Lung (tissue), 12 donors: ENCODE results near the gene FGF14. TPM values are rescaled to one million over a fixed set of nuclear protein-coding genes. Genes with fewer than 3 reads are reported as not detected.

Experiments
- ATAC-seq: fragments of 200-7000 bp; cut with Tn5 transposase; one replicate; pipeline ENCODE4 v1.9.1; 2020; ENCODE audit warnings: moderate number of reproducible peaks; ENCODE audit not compliant: insufficient read depth, low FRiP score
- DNase-seq, 3 donors: peaks; one replicate each; pipeline ENCODE4 v3.0.0-alpha.2; 2013 to 2017
- H3K27ac ChIP-seq, 2 donors: one replicate each; pipeline ENCODE4 v1.5.1; 2013; ENCODE audit warnings: mild to moderate bottlenecking in 2 of 2, moderate library complexity in 2 of 2, control low read depth in 1 of 2, inconsistent platforms in 1 of 2, low read depth in 1 of 2, low read length in 1 of 2
- H3K27me3 ChIP-seq, 3 donors: one replicate each; pipeline ENCODE4 v1.5.1; 2013; ENCODE audit warnings: low read length in 2 of 3; ENCODE audit not compliant: control insufficient read depth in 3 of 3, insufficient read depth in 3 of 3
- H3K36me3 ChIP-seq, 4 donors: one replicate each; pipeline ENCODE4 v1.5.1; 2013; ENCODE audit warnings: low read length in 4 of 4, mild to moderate bottlenecking in 1 of 4, moderate library complexity in 1 of 4; ENCODE audit not compliant: control insufficient read depth in 4 of 4, insufficient read depth in 4 of 4
- H3K4me1 ChIP-seq, 5 donors: one replicate each; pipeline ENCODE4 v1.5.1; 2013; ENCODE audit warnings: low read length in 5 of 5, mild to moderate bottlenecking in 2 of 5, moderate library complexity in 1 of 5; ENCODE audit not compliant: control insufficient read depth in 5 of 5, insufficient read depth in 5 of 5
- H3K4me3 ChIP-seq: one replicate; pipeline ENCODE4 v1.5.1; 2013; ENCODE audit warnings: mild to moderate bottlenecking, control low read depth, moderate library complexity
- H3K9ac ChIP-seq, 2 donors: one replicate each; pipeline ENCODE4 v1.5.1; 2013; ENCODE audit warnings: low read length in 2 of 2, control low read depth in 1 of 2; ENCODE audit not compliant: insufficient read depth in 1 of 2
- H3K9me3 ChIP-seq, 4 donors: one replicate each; pipeline ENCODE4 v1.5.1; 2013; ENCODE audit warnings: low read length in 3 of 4, mild to moderate bottlenecking in 1 of 4, moderate library complexity in 1 of 4; ENCODE audit not compliant: control insufficient read depth in 4 of 4, insufficient read depth in 3 of 4
- WGBS, 2 donors: extraction: QIAGEN DNeasy Blood & Tissue Kit; methylation state at CpG; one replicate each; pipeline ENCODE4 v1.1.7; 2013; 5-methylcytosine and 5-hydroxymethylcytosine counted together
- polyA plus RNA-seq, 2 donors: library from polyadenylated mRNA; stranded (reverse); fragments of 200-250 nt; gene quantifications; one replicate each; pipeline ENCODE4 v1.2.1, GENCODE V29; 2013
- total RNA-seq, 2 donors: library from RNA; depleted of rRNA in 1 of 2; stranded (reverse); fragments of >200 nt in 1 of 2; gene quantifications; one replicate each; pipeline ENCODE4 v1.2.1, GENCODE V29; 2014 to 2021
- TF ChIP-seq, protein P1 (sequence below): IDR thresholded peaks from 2 replicates; pipeline ENCODE4 v1.5.1; 2012; ENCODE audit warnings: mild to moderate bottlenecking; ENCODE audit errors: control extremely low read depth, extremely low read depth
- donor health status: control.
- donor health status: control.
- donor health status: Bipolar disorder and iron deficiency.
- donor health status: healthy.
- donor health status: DM: yes; HTN: yes; CAD: no.

Gene FGF14
- total and polyA plus RNA-seq, 4 donors: 0.59 to 12.9 (median 2.3) TPM

DNA sequence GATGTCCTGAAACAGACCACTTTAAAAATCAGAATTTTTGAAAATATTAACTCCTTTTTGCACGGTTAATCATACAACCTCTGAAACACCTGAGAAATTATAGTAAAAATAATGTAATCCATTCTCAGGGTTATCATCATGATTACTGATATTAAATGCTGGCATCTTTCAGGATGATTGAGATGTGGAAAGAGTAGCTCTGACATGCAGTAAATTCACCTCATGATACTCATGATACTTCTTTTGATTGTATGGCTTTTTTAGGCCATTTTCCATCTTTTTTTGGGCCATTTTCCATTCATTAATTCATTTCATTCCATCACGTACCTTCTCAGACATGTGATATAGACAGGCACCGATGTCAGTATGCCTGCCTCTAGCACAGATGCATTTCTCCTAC lies 85.1 kb downstream of the FGF14 start:
- ATAC-seq: no peak
- TF ChIP-seq, protein P1, sequence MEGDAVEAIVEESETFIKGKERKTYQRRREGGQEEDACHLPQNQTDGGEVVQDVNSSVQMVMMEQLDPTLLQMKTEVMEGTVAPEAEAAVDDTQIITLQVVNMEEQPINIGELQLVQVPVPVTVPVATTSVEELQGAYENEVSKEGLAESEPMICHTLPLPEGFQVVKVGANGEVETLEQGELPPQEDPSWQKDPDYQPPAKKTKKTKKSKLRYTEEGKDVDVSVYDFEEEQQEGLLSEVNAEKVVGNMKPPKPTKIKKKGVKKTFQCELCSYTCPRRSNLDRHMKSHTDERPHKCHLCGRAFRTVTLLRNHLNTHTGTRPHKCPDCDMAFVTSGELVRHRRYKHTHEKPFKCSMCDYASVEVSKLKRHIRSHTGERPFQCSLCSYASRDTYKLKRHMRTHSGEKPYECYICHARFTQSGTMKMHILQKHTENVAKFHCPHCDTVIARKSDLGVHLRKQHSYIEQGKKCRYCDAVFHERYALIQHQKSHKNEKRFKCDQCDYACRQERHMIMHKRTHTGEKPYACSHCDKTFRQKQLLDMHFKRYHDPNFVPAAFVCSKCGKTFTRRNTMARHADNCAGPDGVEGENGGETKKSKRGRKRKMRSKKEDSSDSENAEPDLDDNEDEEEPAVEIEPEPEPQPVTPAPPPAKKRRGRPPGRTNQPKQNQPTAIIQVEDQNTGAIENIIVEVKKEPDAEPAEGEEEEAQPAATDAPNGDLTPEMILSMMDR: no peak
- 93 to 97% methylated on average over 3 of the region's 3 CpGs for WGBS, 2 donors
- Histone ChIP-seq H3K27me3 (no peaks in the 10 kb centered on the region), H3K4me3 (no peak overlapping the region), H3K27ac (no peak overlapping the region), H3K36me3 (no peaks in the 10 kb centered on the region), H3K4me1 (peaks cover 0 to 6% (median 3%) of the 10 kb centered on the region in 5 donors), H3K9me3 (peaks cover 0 to 2% (median 0%) of the 10 kb centered on the region in 4 donors), H3K9ac (no peak overlapping the region)
- DNase-seq: no peak

GRCh38 chr13:102312841-102313240 lies 89.0 kb downstream of the FGF14 start:
- ATAC-seq: no peak
- TF ChIP-seq, protein P1: no peak
- 86 to 91% methylated on average over 4 of the region's 4 CpGs for WGBS, 2 donors

DNA sequence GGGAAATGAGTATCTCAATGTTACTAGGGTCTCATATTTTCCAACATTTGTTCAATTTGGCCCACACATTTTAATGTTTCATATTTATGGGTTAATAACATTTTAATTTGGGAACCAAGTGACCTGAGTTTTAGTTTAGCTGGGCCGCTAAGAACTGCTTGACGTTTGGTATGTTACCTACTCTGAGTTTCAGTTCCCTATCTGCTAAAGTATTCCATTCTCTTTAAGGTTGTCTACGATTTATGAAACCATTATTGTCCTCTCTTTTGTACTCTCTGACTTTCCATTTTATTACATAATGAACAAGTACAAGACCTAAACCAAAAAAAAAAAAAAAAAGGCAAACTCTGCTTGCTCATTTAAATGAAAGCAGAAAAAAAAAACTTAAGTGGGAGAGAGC lies 89.9 kb downstream of the FGF14 start:
- TF ChIP-seq, protein P1: no peak
- no peak overlapping the region for H3K27ac ChIP-seq

More at GRCh38 chr13:102312841-102313240, 89.0 kb downstream of the FGF14 start:
- Histone ChIP-seq H3K36me3 (no peaks in the 10 kb centered on the region), H3K4me3 (no peak overlapping the region), H3K9ac (no peak overlapping the region), H3K27ac (peak overlapping the region in 1 of 2 donors; percentile 18), H3K4me1 (peaks cover 0 to 3% (median 3%) of the 10 kb centered on the region in 5 donors), H3K9me3 (no peaks in the 10 kb centered on the region), H3K27me3 (no peaks in the 10 kb centered on the region)
- no peak for DNase-seq

DNA sequence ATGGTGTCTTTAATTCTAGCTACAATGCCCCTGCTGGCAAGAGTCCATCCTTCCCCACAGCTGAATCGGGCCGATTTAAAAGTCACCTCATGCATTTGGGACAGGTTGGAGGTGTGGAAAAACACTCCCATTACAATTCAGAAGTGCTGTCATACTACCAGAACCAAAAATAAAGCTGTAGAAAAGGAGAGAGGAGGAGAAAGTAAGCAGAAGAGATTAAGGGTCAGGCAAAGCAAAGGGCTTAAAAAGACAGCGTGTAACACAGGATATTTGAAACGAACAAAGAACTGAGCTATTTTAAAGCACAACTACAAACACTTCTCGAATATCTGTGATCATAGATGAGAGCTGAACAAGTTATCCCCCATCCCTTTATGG lies 90.4 kb downstream of the FGF14 start:
- H3K9me3 ChIP-seq: peaks cover 0 to 1% (median 0%) of the 10 kb centered on the region in 4 donors
- H3K27me3 ChIP-seq: no peaks in the 10 kb centered on the region
- peaks cover 0 to 3% (median 0%) of the 10 kb centered on the region in 5 donors for H3K4me1 ChIP-seq
- DNase-seq (no peak), ATAC-seq (no peak)
- H3K4me3 ChIP-seq: no peak overlapping the region
- TF ChIP-seq, protein P1: no peak
- H3K36me3 ChIP-seq: no peaks in the 10 kb centered on the region
- 70 to 87% methylated on average over 5 of the region's 5 CpGs for WGBS, 2 donors
- H3K27ac ChIP-seq: no peak overlapping the region
- H3K9ac ChIP-seq: no peak overlapping the region

More for the DNA sequence above, 89.9 kb downstream of the FGF14 start:
- DNase-seq (no peak), ATAC-seq (no peak)
- H3K36me3 ChIP-seq: no peaks in the 10 kb centered on the region
- 81 to 85% methylated on average over 3 of the region's 3 CpGs for WGBS, 2 donors
- H3K9ac ChIP-seq: no peak overlapping the region
- peaks cover 0 to under 1% (median 0%) of the 10 kb centered on the region in 4 donors for H3K9me3 ChIP-seq
- no peaks in the 10 kb centered on the region for H3K27me3 ChIP-seq
- H3K4me1 ChIP-seq: peaks cover 0 to 3% (median 0%) of the 10 kb centered on the region in 5 donors
- no peak overlapping the region for H3K4me3 ChIP-seq
